GM18498 (cell line): Measurements from ENCODE around the gene CMTM4.
"Not testable (repeated sequence)": the region's sequence is repeated elsewhere in the genome, so short reads cannot be mapped to it uniquely, and the experiment has no call there.

Source experiments
- ATAC-seq: cut with Tn5 transposase; IDR thresholded peaks from one replicate; pipeline ENCODE4 v1.9.1; 2021; ENCODE audit warnings: mild to moderate bottlenecking, moderate library complexity; ENCODE audit not compliant: unreplicated experiment

The CMTM4 gene

GRCh38 chr16:66596986-66597848 lies 99.3 kb downstream of the CMTM4 start:
- ATAC-seq: no peak

GRCh38 chr16:66596559-66596958 lies 100.0 kb downstream of the CMTM4 start:
- ATAC-seq: not testable (repeated sequence)

- ATAC-seq: no peak
Observed at GRCh38 chr16:66594739-66595138, 101.8 kb downstream of the CMTM4 start.

GRCh38 chr16:66592814-66593213 lies 103.7 kb downstream of the CMTM4 start:
- no peak for ATAC-seq

GRCh38 chr16:66592241-66592640 lies 104.3 kb downstream of the CMTM4 start:
- no peak for ATAC-seq

- ATAC-seq: no peak
Observed at GRCh38 chr16:66591018-66591417, 105.5 kb downstream of the CMTM4 start.

- no peak for ATAC-seq
Observed at GRCh38 chr16:66590322-66590721, 106.2 kb downstream of the CMTM4 start.

- peak; percentile 76 for ATAC-seq
Observed at GRCh38 chr16:66588981-66589713, 107.4 kb downstream of the CMTM4 start.

GRCh38 chr16:66587881-66588600 lies 108.5 kb downstream of the CMTM4 start:
- no peak for ATAC-seq

- ATAC-seq: no peak
Observed at GRCh38 chr16:66585481-66586239, 110.9 kb downstream of the CMTM4 start.

GRCh38 chr16:66581246-66581952 lies 115.1 kb downstream of the CMTM4 start:
- no peak for ATAC-seq

GRCh38 chr16:66580605-66581209 lies 115.8 kb downstream of the CMTM4 start:
- ATAC-seq: no peak

- ATAC-seq: no peak
Observed at GRCh38 chr16:66578651-66579531, 117.7 kb downstream of the CMTM4 start, which contains the start of gene CMTM2. Gene CMTM2 (plus strand): TSS chr16:66579463. CDS start chr16:66579608, 145 bp downstream.

GRCh38 chr16:66576296-66576695 lies 120.2 kb downstream of the CMTM4 start:
- ATAC-seq: no peak

- no peak for ATAC-seq
Observed at GRCh38 chr16:66575060-66575459, 121.5 kb downstream of the CMTM4 start.

GRCh38 chr16:66574531-66574930 lies 122.0 kb downstream of the CMTM4 start:
- no peak for ATAC-seq

- no peak for ATAC-seq
Observed at GRCh38 chr16:66574081-66574480, 122.5 kb downstream of the CMTM4 start.

- ATAC-seq: no peak
Observed at GRCh38 chr16:66572356-66572755, 124.2 kb downstream of the CMTM4 start.
